Measurements from ENCODE around the gene FGD3. TPM values are rescaled to one million over a fixed set of nuclear protein-coding genes. Genes with fewer than 3 reads are reported as not detected.

The FGD3 gene
- total RNA-seq, 1 experiment from 2014 or later: 1.8 TPM

DNA sequence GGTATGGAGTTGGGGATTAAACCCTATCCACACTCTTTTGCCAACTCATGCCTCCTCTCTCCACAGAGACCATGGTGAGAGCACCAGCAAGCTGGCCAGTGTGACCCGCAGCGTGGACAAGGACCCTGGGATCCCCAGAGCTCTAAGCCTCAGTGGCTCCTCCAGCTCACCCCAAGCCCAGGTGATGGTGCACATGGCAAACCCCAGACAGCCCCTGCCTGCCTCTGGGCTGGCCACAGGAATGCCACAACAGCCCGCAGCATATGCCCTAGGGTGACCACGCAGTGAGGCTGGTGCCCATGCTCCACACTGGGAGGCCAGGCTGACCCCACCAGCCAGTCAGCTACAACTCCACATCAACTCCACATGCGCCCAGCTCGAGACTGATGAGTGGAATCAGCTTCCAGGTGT is 137.2 kb downstream of the FGD3 start:
- no peak for DNase-seq
- no peaks in the 10 kb centered on the region for H3K79me2 ChIP-seq (ENCODE audit: insufficient read depth, low read length)
- no CpG with 5 or more reads among the region's 6 CpGs for WGBS (ENCODE audit: extremely low coverage, insufficient read length, low lambda C conversion rate)
- Mint-ChIP-seq H3K4me3 (no peak overlapping the region), H3K36me3 (ENCODE audit: insufficient read depth in 1 of 3, low read depth in 3 of 3) (peaks cover 11 to 17% (median 16%) of the 10 kb centered on the region in 3 experiments), H3K4me1 (0 out of 4 replicates have a peak, but pooled peaks cover 2 to 3% of the 10 kb centered on the region in 2 experiments), H3K27me3 (ENCODE audit: low read depth) (no peaks in the 10 kb centered on the region), H3K27ac (no peak overlapping the region), H3K9me3 (peaks cover 6 to 9% of the 10 kb centered on the region in 2 experiments; a peak in 4 of 5 replicates)
- H3K9me3 ChIP-seq (ENCODE audit: control insufficient read depth, low read depth, low read length): no peaks in the 10 kb centered on the region
- H3K56ac ChIP-seq (ENCODE audit: insufficient read length, low read depth, low read length): no peak overlapping the region
- no peak overlapping the region for H3K9ac ChIP-seq (ENCODE audit: extremely low read depth, insufficient read length, low read length)
- no peak overlapping the region for H3K14ac ChIP-seq (ENCODE audit: insufficient read depth, low read length)
- no peak overlapping the region for H2BK15ac ChIP-seq (ENCODE audit: low read depth, low read length)
- H2BK5ac ChIP-seq (ENCODE audit: insufficient read length, low read length): no peak overlapping the region
- H2BK20ac ChIP-seq (ENCODE audit: low read depth, low read length, poor library complexity, severe bottlenecking): no peak overlapping the region
- H3K4me2 ChIP-seq (ENCODE audit: insufficient read depth, insufficient read length, low read length): no peak overlapping the region
- H3T11ph ChIP-seq (ENCODE audit: low read length): no peak overlapping the region
- no peak overlapping the region for H2BK12ac ChIP-seq (ENCODE audit: insufficient read length, low read depth, low read length)
- H4K20me1 ChIP-seq (ENCODE audit: control insufficient read depth, insufficient read depth, insufficient read length): no peaks in the 10 kb centered on the region
- H3K4ac ChIP-seq (ENCODE audit: low read depth, low read length): no peak overlapping the region
- H4K91ac ChIP-seq (ENCODE audit: insufficient read length, low read depth, low read length): no peak overlapping the region
- H4K5ac ChIP-seq (ENCODE audit: insufficient read length, low read depth, low read length): no peak overlapping the region
- no peaks in the 10 kb centered on the region for H3K79me1 ChIP-seq (ENCODE audit: insufficient read depth, low read depth, low read length, poor library complexity, severe bottlenecking)
- H3K27ac ChIP-seq (ENCODE audit: insufficient read length, low read depth, low read length): no peak overlapping the region
- TF ChIP-seq, protein P1, sequence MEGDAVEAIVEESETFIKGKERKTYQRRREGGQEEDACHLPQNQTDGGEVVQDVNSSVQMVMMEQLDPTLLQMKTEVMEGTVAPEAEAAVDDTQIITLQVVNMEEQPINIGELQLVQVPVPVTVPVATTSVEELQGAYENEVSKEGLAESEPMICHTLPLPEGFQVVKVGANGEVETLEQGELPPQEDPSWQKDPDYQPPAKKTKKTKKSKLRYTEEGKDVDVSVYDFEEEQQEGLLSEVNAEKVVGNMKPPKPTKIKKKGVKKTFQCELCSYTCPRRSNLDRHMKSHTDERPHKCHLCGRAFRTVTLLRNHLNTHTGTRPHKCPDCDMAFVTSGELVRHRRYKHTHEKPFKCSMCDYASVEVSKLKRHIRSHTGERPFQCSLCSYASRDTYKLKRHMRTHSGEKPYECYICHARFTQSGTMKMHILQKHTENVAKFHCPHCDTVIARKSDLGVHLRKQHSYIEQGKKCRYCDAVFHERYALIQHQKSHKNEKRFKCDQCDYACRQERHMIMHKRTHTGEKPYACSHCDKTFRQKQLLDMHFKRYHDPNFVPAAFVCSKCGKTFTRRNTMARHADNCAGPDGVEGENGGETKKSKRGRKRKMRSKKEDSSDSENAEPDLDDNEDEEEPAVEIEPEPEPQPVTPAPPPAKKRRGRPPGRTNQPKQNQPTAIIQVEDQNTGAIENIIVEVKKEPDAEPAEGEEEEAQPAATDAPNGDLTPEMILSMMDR (conservative IDR thresholded peaks at IDR 0.05): no peak
- no peak overlapping the region for H4K8ac ChIP-seq (replicated peaks; ENCODE audit: insufficient read length, low read depth, low read length)
- no peaks in the 10 kb centered on the region for H3K4me1 ChIP-seq (ENCODE audit: insufficient read depth, low read length)
- no peak overlapping the region for H2AFZ ChIP-seq (ENCODE audit: low read length)
- H3K23ac ChIP-seq (ENCODE audit: insufficient read length, low read depth, low read length): no peak overlapping the region
- no peak overlapping the region for H3K18ac ChIP-seq (ENCODE audit: insufficient read length, low read depth, low read length)
- no peaks in the 10 kb centered on the region for H3K23me2 ChIP-seq (ENCODE audit: insufficient read length, low read depth, low read length, poor library complexity, severe bottlenecking)
- H2AK5ac ChIP-seq (ENCODE audit: insufficient read length, low read length): no peak overlapping the region
- no peaks in the 10 kb centered on the region for H3K27me3 ChIP-seq (ENCODE audit: insufficient read depth, low read length)
- no peak overlapping the region for H2BK120ac ChIP-seq (ENCODE audit: low read depth, low read length, poor library complexity, severe bottlenecking)
